Measurements from ENCODE around the gene CHL1.

- TF ChIP-seq, protein P1, sequence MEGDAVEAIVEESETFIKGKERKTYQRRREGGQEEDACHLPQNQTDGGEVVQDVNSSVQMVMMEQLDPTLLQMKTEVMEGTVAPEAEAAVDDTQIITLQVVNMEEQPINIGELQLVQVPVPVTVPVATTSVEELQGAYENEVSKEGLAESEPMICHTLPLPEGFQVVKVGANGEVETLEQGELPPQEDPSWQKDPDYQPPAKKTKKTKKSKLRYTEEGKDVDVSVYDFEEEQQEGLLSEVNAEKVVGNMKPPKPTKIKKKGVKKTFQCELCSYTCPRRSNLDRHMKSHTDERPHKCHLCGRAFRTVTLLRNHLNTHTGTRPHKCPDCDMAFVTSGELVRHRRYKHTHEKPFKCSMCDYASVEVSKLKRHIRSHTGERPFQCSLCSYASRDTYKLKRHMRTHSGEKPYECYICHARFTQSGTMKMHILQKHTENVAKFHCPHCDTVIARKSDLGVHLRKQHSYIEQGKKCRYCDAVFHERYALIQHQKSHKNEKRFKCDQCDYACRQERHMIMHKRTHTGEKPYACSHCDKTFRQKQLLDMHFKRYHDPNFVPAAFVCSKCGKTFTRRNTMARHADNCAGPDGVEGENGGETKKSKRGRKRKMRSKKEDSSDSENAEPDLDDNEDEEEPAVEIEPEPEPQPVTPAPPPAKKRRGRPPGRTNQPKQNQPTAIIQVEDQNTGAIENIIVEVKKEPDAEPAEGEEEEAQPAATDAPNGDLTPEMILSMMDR (IDR thresholded peaks at IDR 0.05), result no peak
- no peak for TF ChIP-seq EZH2 (IDR thresholded peaks at IDR 0.05; ENCODE audit: borderline replicate concordance, insufficient read depth, low read depth, low read length, poor library complexity, severe bottlenecking)
These were observed 229.5 kb downstream of the CHL1 start for GRCh38 chr3:426072-426471.
